GM10248 (cell line): Measurements from ENCODE around the gene TIMM8B.
"Not testable (repeated sequence)": the region's sequence is repeated elsewhere in the genome, so short reads cannot be mapped to it uniquely, and the experiment has no call there.

Source experiments
- CTCF ChIA-PET: fragments of 300-600 bp; sonication (Branson Sonifier 250); formaldehyde crosslinking; extraction: SDS; loops from one replicate; lab custom pipeline; 2021; ENCODE audit warnings: antibody characterized with exemption; lab: Yijun Ruan, JAX
- POLR2A ChIA-PET: fragments of 350-650 bp; sonication (Branson Sonifier 250); formaldehyde crosslinking; extraction: SDS; loops from one replicate; lab custom pipeline; 2020; ENCODE audit warnings: antibody characterized with exemption; lab: Yijun Ruan, JAX
- DNase-seq: peaks from one replicate; pipeline ENCODE4 v3.0.0; 2012; ENCODE audit errors: extremely low spot score
- CTCF ChIP-seq: IDR thresholded peaks from 2 replicates; pipeline ENCODE4 v1.5.1; 2012; ENCODE audit warnings: mild to moderate bottlenecking, low read depth; ENCODE audit errors: extremely low read depth, missing control alignments, control extremely low read depth

The TIMM8B gene

DNA sequence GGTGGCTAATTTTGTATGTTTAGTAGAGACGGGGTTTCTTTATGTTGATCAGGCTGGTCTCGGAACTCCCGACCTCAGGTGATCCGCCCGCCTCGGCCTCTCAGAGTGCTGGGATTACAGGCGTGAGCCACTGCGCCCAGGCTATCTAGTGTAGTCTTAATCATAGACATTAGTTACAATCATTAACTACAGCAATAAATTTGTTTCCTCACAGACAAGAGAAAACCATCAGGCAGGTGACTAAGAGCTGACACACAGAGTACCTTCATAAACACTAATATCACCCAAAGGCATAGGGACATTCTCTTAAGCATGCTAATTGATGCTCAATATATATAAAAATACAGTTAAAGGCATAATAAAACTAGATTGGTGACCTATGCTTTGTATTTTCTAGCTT, 19.5 kb upstream of the TIMM8B start:
- CTCF ChIA-PET = interaction anchor here (2.2 to 2.4 kb wide), 2 partner anchors 8 to 9 kb away, joined by 6 to 8 read pairs; no protein-coding TSS in a partner anchor
- POLR2A ChIA-PET = no interaction called here
- no peak for TF ChIP-seq CTCF
- no peak for DNase-seq

GRCh38 chr11:112103446-112103845, 16.9 kb upstream of the TIMM8B start:
- ChIA-PET CTCF (interaction anchor here (2.1 to 2.6 kb wide), 2 partner anchors 9 to 11 kb away, joined by 10 read pairs; no protein-coding TSS in a partner anchor), POLR2A (no interaction called here)
- no peak for TF ChIP-seq CTCF
- DNase-seq = no peak

- POLR2A ChIA-PET = no interaction called here
- TF ChIP-seq CTCF = no peak
- CTCF ChIA-PET = interaction anchor here (0.7 to 5.6 kb wide), 4 partner anchors 9 to 17 kb away, joined by 3 to 47 read pairs (median 4); no protein-coding TSS in a partner anchor
Measured at GRCh38 chr11:112100462-112100861, 13.9 kb upstream of the TIMM8B start.

GRCh38 chr11:112097734-112098528, 11.4 kb upstream of the TIMM8B start:
- ChIA-PET POLR2A (no interaction called here), CTCF (interaction anchor here (0.6 to 5.6 kb wide), 3 partner anchors 8 to 131 kb away, joined by 3 to 47 read pairs (median 6); no protein-coding TSS in a partner anchor)
- DNase-seq = no peak
- TF ChIP-seq CTCF = no peak

More at GRCh38 chr11:112100462-112100861, 13.9 kb upstream of the TIMM8B start:
- DNase-seq = no peak

- ChIA-PET CTCF (interaction anchor here (1.1 to 5.6 kb wide), 4 partner anchors 10 to 184 kb away, joined by 4 to 47 read pairs (median 8); no protein-coding TSS in a partner anchor), POLR2A (no interaction called here)
- DNase-seq = no peak
- no peak for TF ChIP-seq CTCF
Measured at GRCh38 chr11:112096194-112096593, 9.6 kb upstream of the TIMM8B start.

DNA sequence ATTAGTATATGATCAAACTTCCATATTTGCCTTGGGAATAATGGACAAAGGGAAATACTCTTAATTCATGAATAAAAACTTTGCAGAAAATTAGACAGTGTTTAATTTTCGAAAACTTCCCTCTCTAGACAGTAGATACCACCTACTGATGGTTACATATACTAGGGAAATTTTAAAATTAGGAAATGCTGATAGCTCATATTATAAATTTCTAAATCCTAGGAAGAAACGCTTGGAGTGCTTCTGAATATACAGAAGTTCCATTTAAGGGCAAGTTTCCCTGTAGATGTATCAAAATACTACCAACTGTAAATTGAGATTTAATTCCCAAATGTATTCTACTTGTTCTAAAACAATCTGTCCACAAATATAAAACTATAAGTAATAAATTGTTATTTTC, 8.7 kb upstream of the TIMM8B start:
- DNase-seq, POLR2A ChIA-PET: not testable (repeated sequence)
- CTCF ChIA-PET = interaction anchor here (2.4 kb wide), 1 partner anchor 18 kb away, joined by 10 read pairs; no protein-coding TSS in a partner anchor

- ChIA-PET CTCF (interaction anchor here (1.0 to 2.1 kb wide), 4 partner anchors 10 to 193 kb away, joined by 3 to 10 read pairs (median 5); no protein-coding TSS in a partner anchor), POLR2A (no interaction called here)
- DNase-seq = no peak
- no peak for TF ChIP-seq CTCF
Measured at GRCh38 chr11:112087212-112087611, 656 bp upstream of the TIMM8B start.
